Skeletal muscle cell (primary cell): ENCODE data around the gene RNF141.

Source experiments
- DNase-seq: peaks from one replicate; pipeline ENCODE4 v3.0.0-alpha.2; 2010; ENCODE audit warnings: low read depth
- H3K4me3 ChIP-seq: 2 replicates; pipeline ENCODE4 v1.5.1; 2011; ENCODE audit warnings: low read depth, mild to moderate bottlenecking, control low read depth, low read length, moderate library complexity

The RNF141 gene

GRCh38 chr11:10462746-10463300 lies 78.2 kb downstream of the RNF141 start:
- DNase-seq = no peak
- H3K4me3 ChIP-seq = no peak overlapping the region
